ENCODE data around the gene KRT40.

KRT40 gene

DNA sequence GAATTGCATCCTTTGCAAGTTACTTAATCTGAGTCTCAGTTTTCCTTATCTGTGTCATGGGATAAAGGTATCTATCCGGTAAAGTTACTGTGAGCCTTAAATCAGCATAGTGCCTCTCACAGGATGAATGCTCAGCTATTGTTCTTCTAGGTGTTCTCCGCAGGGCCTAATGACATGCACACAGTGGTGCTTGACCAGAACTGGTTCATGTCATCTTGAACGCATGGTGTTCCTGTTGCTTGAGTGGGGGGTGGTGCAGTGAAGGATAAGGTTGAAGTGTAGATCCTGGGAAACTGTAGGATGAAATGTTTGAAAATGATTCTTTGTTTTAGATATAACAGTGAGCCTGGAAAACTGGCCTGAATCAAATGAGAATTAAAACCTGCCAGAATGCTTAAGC is 4.0 kb downstream of the KRT40 start:
- Mint-ChIP-seq H3K36me3 (ENCODE audit: low read depth) (no peaks in the 10 kb centered on the region), H3K27ac (no peak overlapping the region), H3K9me3 (no peaks in the 10 kb centered on the region), H3K27me3 (ENCODE audit: low read depth) (peaks cover 12% of the 10 kb centered on the region), H3K4me3 (no peak overlapping the region), H3K4me1 (ENCODE audit: low read depth) (no peaks in the 10 kb centered on the region)

- H3K27ac Mint-ChIP-seq = no peak overlapping the region
- no peak overlapping the region for H3K4me3 Mint-ChIP-seq
- peaks cover 12% of the 10 kb centered on the region for H3K27me3 Mint-ChIP-seq (ENCODE audit: low read depth)
- no peaks in the 10 kb centered on the region for H3K36me3 Mint-ChIP-seq (ENCODE audit: low read depth)
- H3K9me3 Mint-ChIP-seq = no peaks in the 10 kb centered on the region
- H3K4me1 Mint-ChIP-seq (ENCODE audit: low read depth) = no peaks in the 10 kb centered on the region
Measured at GRCh38 chr17:40978575-40979151, 5.5 kb downstream of the KRT40 start.

DNA sequence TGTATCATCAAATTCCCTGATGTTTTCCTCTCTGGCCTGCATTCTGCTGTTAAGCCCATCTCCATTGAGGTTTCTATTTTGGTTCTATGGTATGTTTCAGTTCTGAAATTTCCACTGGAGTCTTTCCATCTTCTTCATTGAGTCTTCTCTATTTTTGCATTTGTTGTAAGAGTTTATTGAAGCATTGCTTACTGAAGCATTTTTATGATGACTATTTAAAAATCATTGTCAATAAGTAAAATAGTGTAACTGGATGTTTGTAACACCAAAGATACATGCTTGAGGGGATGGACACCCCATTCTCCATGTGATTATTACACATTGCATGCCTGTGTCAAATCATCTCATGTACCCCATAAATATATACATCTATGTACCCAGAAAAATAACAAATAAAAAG is 8.6 kb downstream of the KRT40 start:
- H3K36me3 Mint-ChIP-seq (ENCODE audit: low read depth) = no peaks in the 10 kb centered on the region
- H3K9me3 Mint-ChIP-seq = no peaks in the 10 kb centered on the region
- H3K27ac Mint-ChIP-seq = no peak overlapping the region

GRCh38 chr17:40974366-40974765 is 9.8 kb downstream of the KRT40 start:
- no peak overlapping the region for H3K4me3 Mint-ChIP-seq
- no peaks in the 10 kb centered on the region for H3K4me1 Mint-ChIP-seq (ENCODE audit: low read depth)
- no peaks in the 10 kb centered on the region for H3K9me3 Mint-ChIP-seq
- H3K27me3 Mint-ChIP-seq (ENCODE audit: low read depth) = peaks cover 25% of the 10 kb centered on the region
- no peak overlapping the region for H3K27ac Mint-ChIP-seq
- H3K36me3 Mint-ChIP-seq (ENCODE audit: low read depth) = no peaks in the 10 kb centered on the region

More for the DNA sequence above, 8.6 kb downstream of the KRT40 start:
- Mint-ChIP-seq H3K27me3 (ENCODE audit: low read depth) (peaks cover 25% of the 10 kb centered on the region), H3K4me1 (ENCODE audit: low read depth) (no peaks in the 10 kb centered on the region), H3K4me3 (no peak overlapping the region)

DNA sequence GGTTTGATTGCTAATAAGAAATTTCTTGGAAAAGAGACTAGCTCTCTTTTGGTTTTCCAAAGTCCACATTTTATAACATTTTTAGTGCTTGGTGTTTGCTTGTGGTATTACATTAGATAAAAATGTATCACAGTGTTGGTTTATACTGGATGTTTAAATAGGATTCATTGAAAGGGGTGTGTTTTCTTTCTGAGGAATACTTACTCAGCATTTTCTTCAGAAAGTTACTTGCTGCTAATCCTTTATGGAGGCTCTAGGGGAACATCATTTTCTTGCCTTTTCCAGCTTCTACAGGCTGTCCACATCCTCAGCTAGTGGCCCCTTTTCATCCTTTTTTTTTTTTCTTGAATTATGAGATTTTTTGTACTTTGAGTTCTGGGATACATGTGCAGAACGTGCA is 16.5 kb downstream of the KRT40 start:
- H3K9me3 Mint-ChIP-seq = no peaks in the 10 kb centered on the region
- H3K27ac Mint-ChIP-seq = no peak overlapping the region
- no peak overlapping the region for H3K4me3 Mint-ChIP-seq
- H3K36me3 Mint-ChIP-seq (ENCODE audit: low read depth) = no peaks in the 10 kb centered on the region
- H3K4me1 Mint-ChIP-seq (ENCODE audit: low read depth) = no peaks in the 10 kb centered on the region
- peaks cover 7% of the 10 kb centered on the region for H3K27me3 Mint-ChIP-seq (ENCODE audit: low read depth)

DNA sequence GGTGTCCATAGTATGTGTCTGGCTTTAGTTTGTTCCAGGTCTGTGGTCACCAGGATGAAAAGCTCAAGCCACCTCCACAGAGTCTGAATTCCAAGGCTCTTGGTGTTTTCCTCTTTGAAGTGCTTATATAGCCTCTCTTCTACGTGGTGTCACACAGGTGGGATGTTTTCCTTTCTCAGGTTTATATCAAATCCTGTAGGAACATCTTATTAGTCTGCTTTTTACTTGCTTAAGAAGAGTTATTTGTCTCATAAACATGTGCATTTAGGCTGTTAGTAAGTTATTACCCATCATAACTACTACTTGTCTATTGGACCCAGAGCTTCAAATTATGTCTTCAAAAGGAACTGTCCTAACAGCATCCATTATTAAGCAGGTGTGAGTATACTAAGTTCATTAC is 17.3 kb downstream of the KRT40 start, which contains the start of gene KRT39:
Gene KRT39, minus strand, starts transcription at position 101 of the 400 bp plus-strand sequence. Its CDS starts 92 bp downstream, at position 9.
- peaks cover 1% of the 10 kb centered on the region for H3K27me3 Mint-ChIP-seq (ENCODE audit: low read depth)
- no peaks in the 10 kb centered on the region for H3K36me3 Mint-ChIP-seq (ENCODE audit: low read depth)
- H3K4me3 Mint-ChIP-seq = no peak within 1 kb of the TSS
- H3K27ac Mint-ChIP-seq = no peak within 1 kb of the TSS
- H3K4me1 Mint-ChIP-seq (ENCODE audit: low read depth) = no peaks in the 10 kb centered on the region
- H3K9me3 Mint-ChIP-seq = no peaks in the 10 kb centered on the region

DNA sequence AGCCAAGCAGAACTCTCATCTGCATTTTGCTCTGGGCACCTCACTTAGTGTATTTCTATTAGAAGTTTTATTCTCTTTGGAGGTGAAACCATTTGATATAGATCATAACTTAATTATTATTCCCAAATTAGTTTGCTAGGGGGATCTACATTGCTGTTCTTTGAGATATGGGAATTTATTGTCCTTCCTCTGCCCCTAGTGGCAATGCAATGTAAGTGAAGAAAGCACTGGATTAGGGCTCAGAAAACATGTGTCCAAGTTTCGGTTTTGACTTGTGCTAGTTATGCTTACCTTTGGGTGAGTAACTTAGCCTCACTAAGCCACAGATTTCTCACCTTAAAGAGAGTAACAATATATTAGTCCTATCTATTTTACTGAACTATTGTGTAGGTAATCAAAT is 20.3 kb downstream of the KRT40 start:
- Mint-ChIP-seq H3K27me3 (ENCODE audit: low read depth) (peaks cover 4% of the 10 kb centered on the region), H3K9me3 (no peaks in the 10 kb centered on the region), H3K36me3 (ENCODE audit: low read depth) (no peaks in the 10 kb centered on the region), H3K4me1 (ENCODE audit: low read depth) (no peaks in the 10 kb centered on the region), H3K4me3 (no peak overlapping the region), H3K27ac (no peak overlapping the region)

DNA sequence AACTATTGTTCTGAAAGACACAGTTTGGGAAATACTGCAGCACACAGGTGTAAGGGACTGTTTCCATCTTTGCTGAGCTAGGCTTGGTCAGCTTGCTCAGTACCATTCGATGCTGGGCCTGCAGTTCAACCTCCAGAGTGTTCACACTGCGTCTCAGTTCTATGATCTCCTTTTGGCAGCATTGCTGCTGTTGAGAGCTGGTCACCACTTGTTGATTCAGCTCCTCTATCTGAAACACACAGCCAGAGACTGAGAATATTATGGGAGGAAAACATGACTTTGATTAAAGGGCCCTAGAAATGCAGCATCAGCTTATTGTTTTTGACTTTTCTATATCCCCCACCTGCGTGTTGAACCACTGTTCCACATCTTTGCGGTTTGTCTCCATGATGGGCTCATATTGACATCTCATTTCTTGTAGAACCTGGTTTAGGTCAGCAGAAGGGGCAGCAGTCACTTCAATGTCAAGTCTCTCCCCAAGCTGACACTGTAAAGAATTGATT is 22.0 kb downstream of the KRT40 start:
- Mint-ChIP-seq H3K27me3 (ENCODE audit: low read depth) (peaks cover 9% of the 10 kb centered on the region), H3K4me1 (ENCODE audit: low read depth) (no peaks in the 10 kb centered on the region), H3K36me3 (ENCODE audit: low read depth) (no peaks in the 10 kb centered on the region), H3K9me3 (no peaks in the 10 kb centered on the region), H3K4me3 (no peak overlapping the region), H3K27ac (no peak overlapping the region)

DNA sequence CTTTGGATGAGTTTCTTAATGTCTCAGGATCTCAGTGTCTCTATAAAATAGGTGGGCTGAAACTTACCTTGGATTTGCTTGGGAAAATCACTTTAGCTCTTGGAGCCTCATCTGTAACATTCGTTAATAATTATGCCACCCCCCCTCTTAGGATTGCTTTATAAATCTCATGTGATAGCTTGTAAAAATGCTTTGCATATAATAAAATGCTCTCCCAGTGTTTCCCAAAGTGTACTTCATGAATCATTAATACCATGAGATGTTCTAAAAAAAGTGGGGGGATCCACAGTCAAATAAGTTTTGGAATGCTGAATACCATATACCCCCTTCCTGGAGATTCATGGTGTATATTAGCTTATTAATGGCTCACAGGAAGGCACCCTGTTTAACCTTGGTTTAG is 22.5 kb downstream of the KRT40 start:
- Mint-ChIP-seq H3K9me3 (no peaks in the 10 kb centered on the region), H3K4me3 (no peak overlapping the region), H3K27ac (no peak overlapping the region), H3K36me3 (ENCODE audit: low read depth) (no peaks in the 10 kb centered on the region), H3K27me3 (ENCODE audit: low read depth) (peaks cover 11% of the 10 kb centered on the region), H3K4me1 (ENCODE audit: low read depth) (no peaks in the 10 kb centered on the region)

DNA sequence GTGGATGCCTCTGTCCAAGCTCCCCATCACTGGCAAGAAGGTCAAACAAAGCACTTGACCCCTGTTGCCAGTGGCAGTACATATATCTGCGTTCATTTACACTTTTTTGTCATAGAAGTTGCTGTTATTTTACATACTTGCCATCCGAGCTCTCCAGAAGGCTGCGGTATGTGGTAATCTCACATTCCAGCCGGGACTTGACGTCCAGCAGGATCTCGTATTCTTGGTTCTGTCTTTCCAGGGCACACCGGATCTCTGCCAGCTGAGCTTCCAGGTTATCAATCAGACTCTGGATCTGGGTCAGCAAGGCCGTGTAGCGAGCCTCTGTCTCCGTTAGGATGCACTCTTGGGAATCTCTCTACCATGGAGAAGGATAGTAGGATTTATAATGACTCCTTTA is 24.0 kb downstream of the KRT40 start:
- Mint-ChIP-seq H3K9me3 (no peaks in the 10 kb centered on the region), H3K27me3 (ENCODE audit: low read depth) (peaks cover 12% of the 10 kb centered on the region), H3K27ac (no peak overlapping the region), H3K4me1 (ENCODE audit: low read depth) (no peaks in the 10 kb centered on the region), H3K4me3 (no peak overlapping the region), H3K36me3 (ENCODE audit: low read depth) (no peaks in the 10 kb centered on the region)

- H3K27me3 Mint-ChIP-seq (ENCODE audit: low read depth) = peaks cover 21% of the 10 kb centered on the region
- H3K27ac Mint-ChIP-seq = no peak overlapping the region
- no peaks in the 10 kb centered on the region for H3K36me3 Mint-ChIP-seq (ENCODE audit: low read depth)
- H3K4me3 Mint-ChIP-seq = no peak overlapping the region
- H3K9me3 Mint-ChIP-seq = no peaks in the 10 kb centered on the region
- no peaks in the 10 kb centered on the region for H3K4me1 Mint-ChIP-seq (ENCODE audit: low read depth)
Measured at GRCh38 chr17:40958086-40958953, 25.8 kb downstream of the KRT40 start.

- H3K27ac Mint-ChIP-seq = no peak overlapping the region
- no peaks in the 10 kb centered on the region for H3K9me3 Mint-ChIP-seq
- H3K4me3 Mint-ChIP-seq = no peak overlapping the region
- H3K4me1 Mint-ChIP-seq (ENCODE audit: low read depth) = no peaks in the 10 kb centered on the region
- H3K27me3 Mint-ChIP-seq (ENCODE audit: low read depth) = peaks cover 28% of the 10 kb centered on the region
- no peaks in the 10 kb centered on the region for H3K36me3 Mint-ChIP-seq (ENCODE audit: low read depth)
Measured at GRCh38 chr17:40956401-40957254, 27.5 kb downstream of the KRT40 start.

DNA sequence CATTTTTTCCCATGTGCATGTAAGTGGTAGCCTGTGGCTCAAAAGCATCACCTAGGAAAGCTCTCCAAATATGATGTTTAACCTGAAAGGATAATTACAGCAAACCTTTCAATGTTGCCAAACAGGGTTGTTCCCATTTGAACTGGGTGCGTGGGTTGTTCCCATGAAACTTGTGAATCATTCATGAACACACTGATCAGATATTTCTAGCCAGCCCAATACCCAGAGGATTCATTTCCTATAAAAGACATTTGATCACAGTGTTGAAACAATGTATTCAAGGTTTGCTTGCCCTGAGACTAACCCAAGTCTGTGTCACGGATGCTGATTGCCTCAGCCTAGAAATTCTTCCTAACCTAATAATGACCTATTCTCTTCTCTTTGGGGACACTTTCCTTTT is 30.2 kb downstream of the KRT40 start:
- Mint-ChIP-seq H3K27ac (no peak overlapping the region), H3K27me3 (ENCODE audit: low read depth) (peaks cover 38% of the 10 kb centered on the region), H3K4me3 (no peak overlapping the region), H3K9me3 (no peaks in the 10 kb centered on the region), H3K4me1 (ENCODE audit: low read depth) (no peaks in the 10 kb centered on the region), H3K36me3 (ENCODE audit: low read depth) (no peaks in the 10 kb centered on the region)

DNA sequence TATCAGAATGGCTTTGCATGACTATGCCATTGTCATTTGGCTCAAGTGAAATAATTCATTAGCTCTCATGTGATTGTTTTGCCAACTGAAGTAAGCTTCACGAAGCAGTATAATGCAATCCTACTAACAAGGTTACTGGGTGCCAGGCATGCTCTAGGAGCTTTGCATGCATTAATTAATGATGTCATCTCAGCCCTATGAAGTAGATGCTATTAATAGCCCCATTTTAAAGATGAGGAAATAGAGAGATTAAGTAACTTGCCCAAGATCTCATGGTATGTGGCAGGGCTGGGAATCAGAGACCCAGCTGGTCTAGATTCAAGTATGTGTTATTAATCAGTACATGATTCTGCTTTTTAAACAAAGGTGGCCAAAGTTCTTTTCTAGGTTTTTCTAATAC is 31.5 kb downstream of the KRT40 start:
- H3K36me3 Mint-ChIP-seq (ENCODE audit: low read depth) = no peaks in the 10 kb centered on the region
- no peak overlapping the region for H3K27ac Mint-ChIP-seq
- no peaks in the 10 kb centered on the region for H3K9me3 Mint-ChIP-seq
- H3K27me3 Mint-ChIP-seq (ENCODE audit: low read depth) = peaks cover 46% of the 10 kb centered on the region
- H3K4me1 Mint-ChIP-seq (ENCODE audit: low read depth) = no peaks in the 10 kb centered on the region
- H3K4me3 Mint-ChIP-seq = no peak overlapping the region

Data from T-helper 1 cell treated with Interleukin-12 subunit alpha and Interleukin-12 subunit beta and Interleukin-4 antibody, amounts not matched to agents 30 μg/mL and 1 μg/mL, for 36 hours (primary cell).